ENCODE data around the gene KATNB1.
A peak's percentile ranks its signal among the peaks of the same experiment; 100 is the strongest.
"Not testable (repeated sequence)": the region's sequence is repeated elsewhere in the genome, so short reads cannot be mapped to it uniquely, and the experiment has no call there.

The KATNB1 gene

DNA sequence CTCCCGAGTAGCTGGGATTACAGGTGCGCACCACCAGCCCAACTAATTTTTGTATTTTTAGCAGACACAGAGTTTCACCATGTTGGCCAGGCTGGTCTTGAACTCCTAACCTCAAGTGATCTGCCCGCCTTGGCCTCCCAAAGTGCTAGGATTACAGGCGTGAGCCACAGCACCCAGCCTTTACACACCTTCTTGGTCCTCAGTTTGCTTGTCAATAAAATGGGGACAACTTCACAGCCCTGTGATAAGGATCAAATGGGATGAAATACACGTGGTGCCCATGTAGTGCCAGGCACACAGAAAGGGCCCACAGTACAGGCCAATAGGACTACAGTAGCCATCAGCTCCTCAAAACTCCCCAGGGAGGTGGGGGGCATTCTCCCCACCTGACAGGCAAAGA lies 60.4 kb downstream of the KATNB1 start:
- H3K4me3 ChIP-seq (ENCODE audit: low read length); H3K9ac ChIP-seq (ENCODE audit: low read depth, low read length); H3K27me3 ChIP-seq (ENCODE audit: control insufficient read depth, insufficient read depth, low read length); H3K4me2 ChIP-seq (ENCODE audit: low read length); H3K9me3 ChIP-seq (replicated peaks; ENCODE audit: low read length): not testable (repeated sequence)
- H3K4me1 ChIP-seq (ENCODE audit: control insufficient read depth, insufficient read depth, low read length): peaks cover 33% of the 10 kb centered on the region
- peaks cover 38% of the 10 kb centered on the region for H3K36me3 ChIP-seq (ENCODE audit: insufficient read depth, low read length)

- Histone ChIP-seq H3K27me3 (ENCODE audit: control insufficient read depth, insufficient read depth, low read length) (no peaks in the 10 kb centered on the region), H3K36me3 (ENCODE audit: insufficient read depth, low read length) (peaks cover 28% of the 10 kb centered on the region), H3K4me1 (ENCODE audit: control insufficient read depth, insufficient read depth, low read length) (peaks cover 24% of the 10 kb centered on the region), H3K4me2 (ENCODE audit: low read length) (no peak overlapping the region), H3K4me3 (ENCODE audit: low read length) (no peak overlapping the region), H3K9me3 (replicated peaks; ENCODE audit: low read length) (no peaks in the 10 kb centered on the region), H3K9ac (ENCODE audit: low read depth, low read length) (no peak overlapping the region)
These were observed 61.6 kb downstream of the KATNB1 start for GRCh38 chr16:57797216-57797525.

GRCh38 chr16:57797526-57798266 lies 62.1 kb downstream of the KATNB1 start:
- Histone ChIP-seq H3K4me3 (ENCODE audit: low read length) (no peak overlapping the region), H3K36me3 (ENCODE audit: insufficient read depth, low read length) (peaks cover 27% of the 10 kb centered on the region), H3K9ac (ENCODE audit: low read depth, low read length) (no peak overlapping the region), H3K4me2 (ENCODE audit: low read length) (no peak overlapping the region), H3K27me3 (ENCODE audit: control insufficient read depth, insufficient read depth, low read length) (no peaks in the 10 kb centered on the region), H3K9me3 (replicated peaks; ENCODE audit: low read length) (no peaks in the 10 kb centered on the region), H3K4me1 (ENCODE audit: control insufficient read depth, insufficient read depth, low read length) (peaks cover 27% of the 10 kb centered on the region)

DNA sequence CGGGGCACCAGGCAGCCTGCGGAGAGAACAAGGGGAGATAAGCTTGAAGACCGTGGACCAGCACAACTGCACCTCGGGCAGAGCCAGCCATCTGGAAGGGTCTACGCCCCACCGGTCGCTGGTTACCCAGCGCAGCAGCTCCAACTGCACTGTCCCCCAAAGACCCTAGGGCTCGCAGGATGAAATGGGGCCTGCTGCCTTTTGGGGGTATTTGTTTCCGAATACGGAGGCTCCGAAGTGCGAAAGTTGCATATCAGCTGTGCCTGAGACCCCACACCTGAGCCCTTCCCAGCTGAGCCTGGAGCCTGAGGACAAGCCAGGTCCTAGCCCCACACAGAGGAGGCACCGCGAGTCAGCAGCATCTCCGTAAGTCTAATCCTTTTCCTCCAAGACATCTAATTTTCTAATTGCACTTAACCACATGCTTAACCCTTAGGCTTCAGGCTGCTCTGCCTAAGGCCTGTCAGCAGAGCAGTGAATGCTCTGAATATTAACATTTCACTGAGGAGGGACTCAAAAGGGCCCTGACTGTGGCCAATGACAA lies 62.8 kb downstream of the KATNB1 start:
- H3K9ac ChIP-seq (ENCODE audit: low read depth, low read length): no peak overlapping the region
- H3K9me3 ChIP-seq (replicated peaks; ENCODE audit: low read length): no peaks in the 10 kb centered on the region
- no peak overlapping the region for H3K4me3 ChIP-seq (ENCODE audit: low read length)
- no peak overlapping the region for H3K4me2 ChIP-seq (ENCODE audit: low read length)
- no peaks in the 10 kb centered on the region for H3K27me3 ChIP-seq (ENCODE audit: control insufficient read depth, insufficient read depth, low read length)
- peaks cover 33% of the 10 kb centered on the region for H3K4me1 ChIP-seq (ENCODE audit: control insufficient read depth, insufficient read depth, low read length)
- H3K36me3 ChIP-seq (ENCODE audit: insufficient read depth, low read length): peaks cover 27% of the 10 kb centered on the region

DNA sequence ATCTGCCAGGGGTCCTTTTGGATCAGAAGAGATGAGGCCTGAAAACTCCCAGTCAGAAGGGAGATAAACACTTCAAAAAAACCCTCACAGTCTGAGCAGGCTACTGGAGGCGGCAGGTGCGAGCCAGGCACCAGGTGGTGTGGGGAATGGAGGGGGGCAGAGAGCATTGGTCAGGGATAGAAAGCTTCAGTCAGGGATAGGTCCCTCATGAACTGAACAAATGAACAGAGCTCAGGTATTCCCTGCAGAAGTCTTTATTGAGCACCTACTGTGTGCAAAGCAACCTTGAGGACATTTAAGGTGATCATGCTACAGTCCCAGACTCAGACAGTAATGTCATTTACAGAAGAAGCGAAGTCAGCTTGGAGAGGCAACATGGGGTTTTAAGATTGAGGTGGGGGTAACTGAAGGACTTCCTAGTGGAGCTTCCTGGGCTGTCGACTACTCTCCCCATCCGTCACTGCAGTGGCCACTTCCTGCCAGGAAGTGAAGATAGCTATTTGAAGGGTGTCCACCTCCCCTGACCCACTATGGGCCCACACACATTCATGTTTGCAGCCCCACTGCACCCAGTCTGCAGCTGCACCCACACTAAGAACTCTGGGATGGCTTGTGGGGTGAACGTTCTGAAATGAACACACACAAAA lies 63.5 kb downstream of the KATNB1 start:
- peaks cover 27% of the 10 kb centered on the region for H3K36me3 ChIP-seq (ENCODE audit: insufficient read depth, low read length)
- no peaks in the 10 kb centered on the region for H3K27me3 ChIP-seq (ENCODE audit: control insufficient read depth, insufficient read depth, low read length)
- peak overlapping the region; percentile 27 for H3K4me2 ChIP-seq (ENCODE audit: low read length)
- H3K4me3 ChIP-seq (ENCODE audit: low read length): no peak overlapping the region
- H3K4me1 ChIP-seq (ENCODE audit: control insufficient read depth, insufficient read depth, low read length): peaks cover 38% of the 10 kb centered on the region
- no peak overlapping the region for H3K9ac ChIP-seq (ENCODE audit: low read depth, low read length)
- H3K9me3 ChIP-seq (replicated peaks; ENCODE audit: low read length): no peaks in the 10 kb centered on the region

- Histone ChIP-seq H3K9ac (ENCODE audit: low read depth, low read length) (no peak overlapping the region), H3K27me3 (ENCODE audit: control insufficient read depth, insufficient read depth, low read length) (no peaks in the 10 kb centered on the region), H3K9me3 (replicated peaks; ENCODE audit: low read length) (no peaks in the 10 kb centered on the region), H3K36me3 (ENCODE audit: insufficient read depth, low read length) (peaks cover 23% of the 10 kb centered on the region), H3K4me3 (ENCODE audit: low read length) (no peak overlapping the region), H3K4me1 (ENCODE audit: control insufficient read depth, insufficient read depth, low read length) (peaks cover 38% of the 10 kb centered on the region), H3K4me2 (ENCODE audit: low read length) (peak overlapping the region; percentile 97)
These were observed 64.1 kb downstream of the KATNB1 start for GRCh38 chr16:57799600-57800199.

GRCh38 chr16:57800200-57801097 lies 64.9 kb downstream of the KATNB1 start:
- H3K9me3 ChIP-seq (replicated peaks; ENCODE audit: low read length): no peaks in the 10 kb centered on the region
- peaks cover 19% of the 10 kb centered on the region for H3K36me3 ChIP-seq (ENCODE audit: insufficient read depth, low read length)
- H3K27me3 ChIP-seq (ENCODE audit: control insufficient read depth, insufficient read depth, low read length): no peaks in the 10 kb centered on the region
- H3K4me2 ChIP-seq (ENCODE audit: low read length): peak overlapping the region; percentile 97
- H3K4me3 ChIP-seq (ENCODE audit: low read length): peak overlapping the region; percentile 89
- peaks cover 38% of the 10 kb centered on the region for H3K4me1 ChIP-seq (ENCODE audit: control insufficient read depth, insufficient read depth, low read length)
- H3K9ac ChIP-seq (ENCODE audit: low read depth, low read length): peak overlapping the region; percentile 99

- Histone ChIP-seq H3K27me3 (ENCODE audit: control insufficient read depth, insufficient read depth, low read length) (no peaks in the 10 kb centered on the region), H3K4me1 (ENCODE audit: control insufficient read depth, insufficient read depth, low read length) (peaks cover 35% of the 10 kb centered on the region), H3K4me3 (ENCODE audit: low read length) (peak overlapping the region; percentile 89)
These were observed 65.7 kb downstream of the KATNB1 start for GRCh38 chr16:57801098-57801808.

DNA sequence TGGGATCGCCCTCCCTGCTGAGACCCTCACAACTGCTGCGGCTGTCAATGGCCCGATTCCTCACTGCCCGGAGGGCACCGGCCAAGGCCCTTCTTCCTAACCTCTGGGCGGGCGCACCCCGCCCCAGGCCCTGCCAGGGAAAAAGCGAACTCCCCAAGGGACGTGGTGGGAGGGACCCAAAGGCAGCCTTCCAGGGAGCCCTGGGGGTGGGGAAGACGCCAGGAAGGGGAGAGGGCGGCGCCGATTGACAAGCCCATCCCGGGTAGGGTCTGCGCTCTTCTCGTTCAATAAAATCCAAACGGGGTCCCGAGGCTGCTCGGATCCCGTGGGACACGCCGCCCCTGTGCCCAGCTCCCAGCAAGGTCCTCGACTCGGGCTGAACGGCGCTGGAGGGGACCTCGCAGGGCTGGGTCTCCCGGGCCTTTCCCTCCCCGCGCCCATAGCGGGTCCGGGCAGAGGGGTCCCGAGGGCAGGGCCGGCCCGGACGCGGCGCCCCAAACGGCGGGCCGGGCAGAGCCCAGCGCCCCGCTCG lies 66.3 kb downstream of the KATNB1 start:
- no peaks in the 10 kb centered on the region for H3K9me3 ChIP-seq (replicated peaks; ENCODE audit: low read length)
- peaks cover 10% of the 10 kb centered on the region for H3K36me3 ChIP-seq (ENCODE audit: insufficient read depth, low read length)
- H3K4me3 ChIP-seq (ENCODE audit: low read length): peak overlapping the region; percentile 89
- peak overlapping the region; percentile 97 for H3K4me2 ChIP-seq (ENCODE audit: low read length)
- H3K4me1 ChIP-seq (ENCODE audit: control insufficient read depth, insufficient read depth, low read length): peaks cover 35% of the 10 kb centered on the region
- H3K27me3 ChIP-seq (ENCODE audit: control insufficient read depth, insufficient read depth, low read length): no peaks in the 10 kb centered on the region
- H3K9ac ChIP-seq (ENCODE audit: low read depth, low read length): peak overlapping the region; percentile 99

More at GRCh38 chr16:57801098-57801808, 65.7 kb downstream of the KATNB1 start:
- Histone ChIP-seq H3K36me3 (ENCODE audit: insufficient read depth, low read length) (peaks cover 16% of the 10 kb centered on the region), H3K9me3 (replicated peaks; ENCODE audit: low read length) (no peaks in the 10 kb centered on the region), H3K9ac (ENCODE audit: low read depth, low read length) (peak overlapping the region; percentile 99), H3K4me2 (ENCODE audit: low read length) (peak overlapping the region; percentile 97)

- no peaks in the 10 kb centered on the region for H3K27me3 ChIP-seq (ENCODE audit: control insufficient read depth, insufficient read depth, low read length)
- peaks cover 41% of the 10 kb centered on the region for H3K4me1 ChIP-seq (ENCODE audit: control insufficient read depth, insufficient read depth, low read length)
- no peaks in the 10 kb centered on the region for H3K9me3 ChIP-seq (replicated peaks; ENCODE audit: low read length)
- H3K4me2 ChIP-seq (ENCODE audit: low read length): peak within 1 kb of the TSS; percentile 97
- H3K36me3 ChIP-seq (ENCODE audit: insufficient read depth, low read length): peaks cover 4% of the 10 kb centered on the region
- peak within 1 kb of the TSS; percentile 99 for H3K9ac ChIP-seq (ENCODE audit: low read depth, low read length)
- H3K4me3 ChIP-seq (ENCODE audit: low read length): peak within 1 kb of the TSS; percentile 89
These were observed 67.0 kb downstream of the KATNB1 start, which contains the start of gene KIFC3 for GRCh38 chr16:57802341-57803133. TSS of gene KIFC3 (minus strand) at chr16:57802491. CDS start at chr16:57798243, 4,248 bp downstream.

All from skeletal muscle satellite cell (primary cell).